WTC11 (cell line): ENCODE data around the gene NFX1. TPM values are rescaled to one million over a fixed set of nuclear protein-coding genes. Genes with fewer than 3 reads are reported as not detected.

Experiments
- ATAC-seq: fragments of 200-7000 bp; cut with Tn5 transposase; 2 replicates; pipeline ENCODE4 v1.10.0; 2021; ENCODE audit warnings: mild to moderate bottlenecking, moderate library complexity
- CTCF ChIA-PET: fragments of 300-600 bp; sonication (Branson Sonifier 250); formaldehyde crosslinking; loops from one replicate; lab custom pipeline; 2021; ENCODE audit warnings: antibody characterized with exemption; lab: Charles Lee
- POLR2A ChIA-PET: fragments of 350-600 bp; sonication (Branson Sonifier 250); formaldehyde crosslinking; loops from one replicate; lab custom pipeline; 2021; ENCODE audit warnings: antibody characterized with exemption; lab: Charles Lee
- DNase-seq: peaks from one replicate; pipeline ENCODE4 v3.0.0; 2021; ENCODE audit warnings: low spot score
- H3K27ac Mint-ChIP-seq: 2 replicates; pipeline ENCODE4 v1.8.0; 2021; ENCODE audit warnings: mixed read lengths
- H3K27me3 Mint-ChIP-seq: 2 replicates; pipeline ENCODE4 v1.8.0; 2021; ENCODE audit warnings: low read depth, mild to moderate bottlenecking, moderate library complexity, mixed read lengths
- H3K36me3 Mint-ChIP-seq: 2 replicates; pipeline ENCODE4 v1.8.0; 2021; ENCODE audit warnings: mixed read lengths
- H3K4me1 Mint-ChIP-seq: 2 replicates; pipeline ENCODE4 v1.8.0; 2022; ENCODE audit warnings: mixed read lengths
- H3K4me3 Mint-ChIP-seq: 2 replicates; pipeline ENCODE4 v1.8.0; 2021; ENCODE audit warnings: mild to moderate bottlenecking, moderate library complexity, mixed read lengths
- H3K9me3 Mint-ChIP-seq: 2 replicates; pipeline ENCODE4 v1.8.0; 2021; ENCODE audit warnings: mixed read lengths
- ESRRA ChIP-seq: sonication (generic); formaldehyde crosslinking; IDR thresholded peaks from 2 replicates; pipeline ENCODE4 v1.8.1; 2022; ENCODE audit warnings: mild to moderate bottlenecking, missing genetic modification reagents, borderline replicate concordance
- FOXK1 ChIP-seq: sonication (generic); formaldehyde crosslinking; IDR thresholded peaks from 2 replicates; pipeline ENCODE4 v1.8.0; 2022; ENCODE audit warnings: mild to moderate bottlenecking, moderate library complexity, missing genetic modification reagents
- IRF2 ChIP-seq: sonication (generic); formaldehyde crosslinking; IDR thresholded peaks from 2 replicates; pipeline ENCODE4 v1.8.0; 2022; ENCODE audit warnings: low read depth, missing genetic modification reagents, borderline replicate concordance
- NR3C1 ChIP-seq: sonication (generic); formaldehyde crosslinking; conservative IDR thresholded peaks from 2 replicates; pipeline ENCODE4 v1.8.1; 2023; ENCODE audit warnings: low read depth, mild to moderate bottlenecking, missing genetic modification reagents
- TCF7 ChIP-seq: sonication (generic); formaldehyde crosslinking; IDR thresholded peaks from 2 replicates; pipeline ENCODE4 v1.8.0; 2022; ENCODE audit warnings: mild to moderate bottlenecking, low read depth, missing genetic modification reagents, moderate library complexity
- ZBTB21 ChIP-seq: sonication (generic); formaldehyde crosslinking; IDR thresholded peaks from 2 replicates; pipeline ENCODE4 v1.8.1; 2023; ENCODE audit warnings: mild to moderate bottlenecking, missing genetic modification reagents, borderline replicate concordance
- ZNF263 ChIP-seq: sonication (generic); formaldehyde crosslinking; IDR thresholded peaks from 2 replicates; pipeline ENCODE4 v1.8.1; 2022; ENCODE audit warnings: low read depth, mild to moderate bottlenecking, moderate library complexity, missing genetic modification reagents
- ZNF396 ChIP-seq: fragments of 250-450 bp; sonication (Bioruptor Pico); IDR thresholded peaks from 2 replicates; pipeline ENCODE4 v1.8.0; 2021; ENCODE audit warnings: mild to moderate bottlenecking, moderate library complexity, borderline replicate concordance
- ZNF671 ChIP-seq: fragments of 250-450 bp; sonication (Bioruptor Pico); IDR thresholded peaks from 2 replicates; pipeline ENCODE4 v1.8.0; 2021; ENCODE audit warnings: mild to moderate bottlenecking
- total RNA-seq: library from RNA; stranded (reverse); gene quantifications from 3 replicates; pipeline ENCODE4 v1.2.3, GENCODE V29; 2021
- TF ChIP-seq, protein P1 (sequence below): sonication (generic); formaldehyde crosslinking; IDR thresholded peaks from 2 replicates; pipeline ENCODE4 v1.8.0; 2023; ENCODE audit warnings: missing genetic modification reagents, mild to moderate bottlenecking, borderline replicate concordance
- TF ChIP-seq, protein P2 (sequence below): sonication (generic); formaldehyde crosslinking; IDR thresholded peaks from 2 replicates; pipeline ENCODE4 v1.8.1; 2022; ENCODE audit warnings: low read depth, mild to moderate bottlenecking, moderate library complexity, missing genetic modification reagents, borderline replicate concordance
- TF ChIP-seq, protein P3 (sequence below): sonication (generic); formaldehyde crosslinking; IDR thresholded peaks from 2 replicates; pipeline ENCODE4 v1.8.1; 2022; ENCODE audit warnings: low read depth, missing genetic modification reagents, borderline replicate concordance
- TF ChIP-seq, protein P4 (sequence below): sonication (generic); formaldehyde crosslinking; IDR thresholded peaks from 2 replicates; pipeline ENCODE4 v1.8.1; 2023; ENCODE audit warnings: mild to moderate bottlenecking, missing genetic modification reagents, moderate library complexity
- TF ChIP-seq, protein P5 (sequence below): fragments of 250-450 bp; sonication (Bioruptor Pico); IDR thresholded peaks from 2 replicates; pipeline ENCODE4 v1.8.0; 2021; ENCODE audit warnings: mild to moderate bottlenecking
- TF ChIP-seq, protein P6 (sequence below): sonication (generic); formaldehyde crosslinking; conservative IDR thresholded peaks from 2 replicates; pipeline ENCODE4 v1.8.1; 2022; ENCODE audit warnings: mild to moderate bottlenecking, missing genetic modification reagents

NFX1 gene
- total RNA-seq, 1 experiment from 2014 or later: 30.9 TPM

DNA sequence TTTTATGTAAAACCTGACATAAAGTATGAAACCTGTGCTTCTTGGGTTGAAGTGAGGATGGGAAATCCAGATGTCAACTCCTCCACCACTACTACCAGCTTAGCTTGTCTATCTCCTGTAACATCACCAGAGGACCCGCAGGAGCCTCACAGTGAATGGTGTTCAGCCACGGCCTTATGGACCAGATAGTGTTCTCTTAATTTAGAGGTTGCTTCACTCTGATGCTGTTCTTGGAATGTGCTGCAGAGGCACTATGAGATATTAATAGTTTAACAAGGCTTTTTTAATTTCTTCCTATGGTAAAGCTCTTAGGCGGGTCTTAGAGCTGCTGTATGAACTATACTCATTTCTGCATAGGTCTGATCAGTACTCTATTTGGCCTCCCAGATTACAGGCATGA lies 27.9 kb downstream of the NFX1 start (continued):
- TF ChIP-seq, protein P1, sequence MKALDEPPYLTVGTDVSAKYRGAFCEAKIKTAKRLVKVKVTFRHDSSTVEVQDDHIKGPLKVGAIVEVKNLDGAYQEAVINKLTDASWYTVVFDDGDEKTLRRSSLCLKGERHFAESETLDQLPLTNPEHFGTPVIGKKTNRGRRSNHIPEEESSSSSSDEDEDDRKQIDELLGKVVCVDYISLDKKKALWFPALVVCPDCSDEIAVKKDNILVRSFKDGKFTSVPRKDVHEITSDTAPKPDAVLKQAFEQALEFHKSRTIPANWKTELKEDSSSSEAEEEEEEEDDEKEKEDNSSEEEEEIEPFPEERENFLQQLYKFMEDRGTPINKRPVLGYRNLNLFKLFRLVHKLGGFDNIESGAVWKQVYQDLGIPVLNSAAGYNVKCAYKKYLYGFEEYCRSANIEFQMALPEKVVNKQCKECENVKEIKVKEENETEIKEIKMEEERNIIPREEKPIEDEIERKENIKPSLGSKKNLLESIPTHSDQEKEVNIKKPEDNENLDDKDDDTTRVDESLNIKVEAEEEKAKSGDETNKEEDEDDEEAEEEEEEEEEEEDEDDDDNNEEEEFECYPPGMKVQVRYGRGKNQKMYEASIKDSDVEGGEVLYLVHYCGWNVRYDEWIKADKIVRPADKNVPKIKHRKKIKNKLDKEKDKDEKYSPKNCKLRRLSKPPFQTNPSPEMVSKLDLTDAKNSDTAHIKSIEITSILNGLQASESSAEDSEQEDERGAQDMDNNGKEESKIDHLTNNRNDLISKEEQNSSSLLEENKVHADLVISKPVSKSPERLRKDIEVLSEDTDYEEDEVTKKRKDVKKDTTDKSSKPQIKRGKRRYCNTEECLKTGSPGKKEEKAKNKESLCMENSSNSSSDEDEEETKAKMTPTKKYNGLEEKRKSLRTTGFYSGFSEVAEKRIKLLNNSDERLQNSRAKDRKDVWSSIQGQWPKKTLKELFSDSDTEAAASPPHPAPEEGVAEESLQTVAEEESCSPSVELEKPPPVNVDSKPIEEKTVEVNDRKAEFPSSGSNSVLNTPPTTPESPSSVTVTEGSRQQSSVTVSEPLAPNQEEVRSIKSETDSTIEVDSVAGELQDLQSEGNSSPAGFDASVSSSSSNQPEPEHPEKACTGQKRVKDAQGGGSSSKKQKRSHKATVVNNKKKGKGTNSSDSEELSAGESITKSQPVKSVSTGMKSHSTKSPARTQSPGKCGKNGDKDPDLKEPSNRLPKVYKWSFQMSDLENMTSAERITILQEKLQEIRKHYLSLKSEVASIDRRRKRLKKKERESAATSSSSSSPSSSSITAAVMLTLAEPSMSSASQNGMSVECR: no peak

DNA sequence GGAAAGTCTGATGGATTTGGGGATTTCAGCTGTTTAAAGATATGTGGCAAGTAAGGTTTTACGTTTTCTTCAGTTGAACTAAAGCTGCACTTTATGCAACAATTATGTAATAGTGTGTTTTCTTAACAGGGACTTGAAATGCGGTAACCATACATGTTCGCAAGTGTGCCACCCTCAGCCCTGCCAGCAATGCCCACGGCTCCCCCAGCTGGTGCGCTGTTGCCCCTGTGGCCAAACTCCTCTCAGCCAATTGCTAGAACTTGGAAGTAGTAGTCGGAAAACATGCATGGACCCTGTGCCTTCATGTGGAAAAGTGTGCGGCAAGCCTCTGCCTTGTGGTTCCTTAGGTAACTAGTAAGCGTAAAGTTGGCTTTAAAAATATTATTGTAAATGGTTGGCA lies 28.5 kb downstream of the NFX1 start:
- no peak overlapping the region for H3K4me3 Mint-ChIP-seq

DNA sequence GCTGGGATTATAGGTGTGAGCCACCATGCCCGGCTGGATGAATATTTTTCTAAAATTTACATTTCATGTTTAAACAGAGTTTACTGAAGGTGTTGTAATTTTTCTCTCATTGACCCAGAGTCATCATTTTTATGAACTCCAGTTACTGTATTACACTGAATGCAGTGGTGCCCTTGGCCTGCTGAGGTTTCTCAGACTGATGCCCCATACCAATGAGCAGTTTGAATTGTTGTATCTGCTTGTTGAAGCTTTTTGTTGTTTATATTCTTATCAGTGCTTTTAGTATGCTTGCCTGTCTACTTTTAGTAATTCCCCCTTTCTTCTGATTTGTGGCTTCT lies 29.9 kb downstream of the NFX1 start:
- Mint-ChIP-seq H3K27ac (no peak overlapping the region), H3K36me3 (peaks cover 52% of the 10 kb centered on the region), H3K4me1 (no peaks in the 10 kb centered on the region), H3K4me3 (no peak overlapping the region), H3K9me3 (no peaks in the 10 kb centered on the region), H3K27me3 (no peaks in the 10 kb centered on the region)
- TF ChIP-seq, protein P2, sequence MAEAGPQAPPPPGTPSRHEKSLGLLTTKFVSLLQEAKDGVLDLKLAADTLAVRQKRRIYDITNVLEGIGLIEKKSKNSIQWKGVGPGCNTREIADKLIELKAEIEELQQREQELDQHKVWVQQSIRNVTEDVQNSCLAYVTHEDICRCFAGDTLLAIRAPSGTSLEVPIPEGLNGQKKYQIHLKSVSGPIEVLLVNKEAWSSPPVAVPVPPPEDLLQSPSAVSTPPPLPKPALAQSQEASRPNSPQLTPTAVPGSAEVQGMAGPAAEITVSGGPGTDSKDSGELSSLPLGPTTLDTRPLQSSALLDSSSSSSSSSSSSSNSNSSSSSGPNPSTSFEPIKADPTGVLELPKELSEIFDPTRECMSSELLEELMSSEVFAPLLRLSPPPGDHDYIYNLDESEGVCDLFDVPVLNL: no peak
- TF ChIP-seq ZNF396 (CRISPR knock-in tag) (no peak), IRF2 (CRISPR knock-in tag) (no peak), ZNF671 (CRISPR knock-in tag) (no peak), FOXK1 (CRISPR knock-in tag) (no peak), ZNF263 (CRISPR knock-in tag) (no peak), ZBTB21 (no peak), TCF7 (CRISPR knock-in tag) (no peak), ESRRA (CRISPR knock-in tag) (no peak), NR3C1 (CRISPR knock-in tag) (no peak)
- TF ChIP-seq, protein P3, sequence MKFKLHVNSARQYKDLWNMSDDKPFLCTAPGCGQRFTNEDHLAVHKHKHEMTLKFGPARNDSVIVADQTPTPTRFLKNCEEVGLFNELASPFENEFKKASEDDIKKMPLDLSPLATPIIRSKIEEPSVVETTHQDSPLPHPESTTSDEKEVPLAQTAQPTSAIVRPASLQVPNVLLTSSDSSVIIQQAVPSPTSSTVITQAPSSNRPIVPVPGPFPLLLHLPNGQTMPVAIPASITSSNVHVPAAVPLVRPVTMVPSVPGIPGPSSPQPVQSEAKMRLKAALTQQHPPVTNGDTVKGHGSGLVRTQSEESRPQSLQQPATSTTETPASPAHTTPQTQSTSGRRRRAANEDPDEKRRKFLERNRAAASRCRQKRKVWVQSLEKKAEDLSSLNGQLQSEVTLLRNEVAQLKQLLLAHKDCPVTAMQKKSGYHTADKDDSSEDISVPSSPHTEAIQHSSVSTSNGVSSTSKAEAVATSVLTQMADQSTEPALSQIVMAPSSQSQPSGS (CRISPR knock-in tag): no peak
- TF ChIP-seq, protein P4, sequence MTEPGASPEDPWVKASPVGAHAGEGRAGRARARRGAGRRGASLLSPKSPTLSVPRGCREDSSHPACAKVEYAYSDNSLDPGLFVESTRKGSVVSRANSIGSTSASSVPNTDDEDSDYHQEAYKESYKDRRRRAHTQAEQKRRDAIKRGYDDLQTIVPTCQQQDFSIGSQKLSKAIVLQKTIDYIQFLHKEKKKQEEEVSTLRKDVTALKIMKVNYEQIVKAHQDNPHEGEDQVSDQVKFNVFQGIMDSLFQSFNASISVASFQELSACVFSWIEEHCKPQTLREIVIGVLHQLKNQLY (CRISPR knock-in tag): no peak
- TF ChIP-seq, protein P5, sequence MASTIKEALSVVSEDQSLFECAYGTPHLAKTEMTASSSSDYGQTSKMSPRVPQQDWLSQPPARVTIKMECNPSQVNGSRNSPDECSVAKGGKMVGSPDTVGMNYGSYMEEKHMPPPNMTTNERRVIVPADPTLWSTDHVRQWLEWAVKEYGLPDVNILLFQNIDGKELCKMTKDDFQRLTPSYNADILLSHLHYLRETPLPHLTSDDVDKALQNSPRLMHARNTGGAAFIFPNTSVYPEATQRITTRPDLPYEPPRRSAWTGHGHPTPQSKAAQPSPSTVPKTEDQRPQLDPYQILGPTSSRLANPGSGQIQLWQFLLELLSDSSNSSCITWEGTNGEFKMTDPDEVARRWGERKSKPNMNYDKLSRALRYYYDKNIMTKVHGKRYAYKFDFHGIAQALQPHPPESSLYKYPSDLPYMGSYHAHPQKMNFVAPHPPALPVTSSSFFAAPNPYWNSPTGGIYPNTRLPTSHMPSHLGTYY: no peak
- TF ChIP-seq, protein P1: no peak
- TF ChIP-seq, protein P6, sequence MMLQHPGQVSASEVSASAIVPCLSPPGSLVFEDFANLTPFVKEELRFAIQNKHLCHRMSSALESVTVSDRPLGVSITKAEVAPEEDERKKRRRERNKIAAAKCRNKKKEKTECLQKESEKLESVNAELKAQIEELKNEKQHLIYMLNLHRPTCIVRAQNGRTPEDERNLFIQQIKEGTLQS (CRISPR knock-in tag): no peak
- DNase-seq: no peak
- CTCF ChIA-PET: interaction anchor here (1.8 kb wide), 1 partner anchor 133 kb away, joined by 5 read pairs; no protein-coding TSS in a partner anchor
- POLR2A ChIA-PET: no interaction called here
- ATAC-seq: no peak

More for the DNA sequence above, 28.5 kb downstream of the NFX1 start:
- no peak for DNase-seq
- H3K27ac Mint-ChIP-seq: no peak overlapping the region
- H3K4me1 Mint-ChIP-seq: no peaks in the 10 kb centered on the region
- no peaks in the 10 kb centered on the region for H3K9me3 Mint-ChIP-seq
- TF ChIP-seq, protein P3 (CRISPR knock-in tag): no peak
- TF ChIP-seq, all 79 proteins: peak for 0
- ATAC-seq: no peak
- CTCF ChIA-PET: no interaction called here
- peaks cover 54% of the 10 kb centered on the region for H3K36me3 Mint-ChIP-seq
- POLR2A ChIA-PET: no interaction called here
- no peaks in the 10 kb centered on the region for H3K27me3 Mint-ChIP-seq
